ENCODE data around the gene LY6G6D.

The LY6G6D gene

GRCh38 chr6:31715022-31715958 lies at the start of gene LY6G6D:
Gene LY6G6D (plus strand): TSS chr6:31715348. CDS start chr6:31715356, 8 bp downstream.
- H3K4me3 Mint-ChIP-seq, result no peak within 1 kb of the TSS
- no peak for ATAC-seq (ENCODE audit: low read depth)
- H3K27me3 Mint-ChIP-seq, result no peaks in the 10 kb centered on the region
- H3K9me3 Mint-ChIP-seq, result no peaks in the 10 kb centered on the region
- H3K4me1 Mint-ChIP-seq, result peaks cover 12% of the 10 kb centered on the region
- H3K27ac Mint-ChIP-seq, result no peak within 1 kb of the TSS
- no peaks in the 10 kb centered on the region for H3K36me3 Mint-ChIP-seq
- no peak for DNase-seq (ENCODE audit: low spot score in 2 of 2)

DNA sequence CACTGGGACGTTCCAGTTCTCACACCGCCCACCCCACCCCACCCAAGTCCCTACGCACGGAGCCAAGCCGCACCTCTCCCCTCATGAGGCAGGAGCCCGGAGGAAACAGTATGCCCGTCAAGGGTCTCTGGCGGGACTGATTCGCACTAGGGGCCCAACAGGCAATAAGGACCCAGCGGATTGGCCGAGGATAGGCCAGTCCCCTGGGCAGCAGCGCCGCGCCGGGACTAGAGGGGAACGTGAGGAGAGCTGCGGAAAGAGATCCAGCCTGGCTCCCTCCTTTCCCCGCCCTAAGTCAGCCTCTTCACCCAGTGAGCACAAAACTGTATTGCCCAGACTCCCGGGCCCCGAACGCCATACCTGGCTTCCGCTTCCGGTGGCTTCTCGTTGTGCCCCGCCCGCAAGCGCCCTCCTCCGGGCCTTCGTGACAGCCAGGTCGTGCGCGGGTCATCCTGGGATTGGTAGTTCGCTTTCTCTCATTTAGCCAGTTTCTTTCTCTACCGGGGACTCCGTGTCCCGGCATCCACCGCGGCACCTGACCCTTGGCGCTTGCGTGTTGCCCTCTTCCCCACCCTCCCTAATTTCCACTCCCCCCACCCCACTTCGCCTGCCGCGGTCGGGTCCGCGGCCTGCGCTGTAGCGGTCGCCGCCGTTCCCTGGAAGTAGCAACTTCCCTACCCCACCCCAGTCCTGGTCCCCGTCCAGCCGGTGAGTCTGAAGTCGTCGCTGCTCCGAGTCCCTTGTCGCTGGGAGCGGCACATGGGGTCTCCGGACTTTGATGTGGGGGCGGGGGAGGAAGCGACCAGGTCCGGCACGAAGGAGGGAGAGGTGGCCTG lies 49.4 kb upstream of the LY6G6D start, which contains the start of gene CSNK2B:
Gene CSNK2B (plus strand): TSS at position 580 of the 836 bp plus-strand sequence. CDS start 752 bp downstream, outside the sequence.
- Mint-ChIP-seq H3K27me3 (no peaks in the 10 kb centered on the region), H3K27ac (peak within 1 kb of the TSS; percentile 97), H3K4me3 (peak within 1 kb of the TSS; percentile 95), H3K4me1 (peaks cover 43% of the 10 kb centered on the region), H3K9me3 (no peaks in the 10 kb centered on the region), H3K36me3 (peaks cover 21% of the 10 kb centered on the region)
- ATAC-seq (ENCODE audit: low read depth) (peak; percentile 83), DNase-seq (ENCODE audit: low spot score in 2 of 2) (peak; percentile 89 to 94)

- peak overlapping the region; percentile 97 for H3K27ac Mint-ChIP-seq
Observed at GRCh38 chr6:31666337-31666965, 48.7 kb upstream of the LY6G6D start.

GRCh38 chr6:31669676-31670075 lies 45.5 kb upstream of the LY6G6D start, which contains the start of gene LY6G5B:
Gene LY6G5B (plus strand): TSS chr6:31669976. CDS start chr6:31670951, 975 bp downstream.
- Mint-ChIP-seq H3K4me1 (peaks cover 18% of the 10 kb centered on the region), H3K27ac (no peak within 1 kb of the TSS), H3K9me3 (no peaks in the 10 kb centered on the region), H3K27me3 (no peaks in the 10 kb centered on the region), H3K36me3 (peaks cover 25% of the 10 kb centered on the region), H3K4me3 (no peak within 1 kb of the TSS)
- DNase-seq (ENCODE audit: low spot score in 2 of 2), result no peak
- ATAC-seq (ENCODE audit: low read depth), result no peak

More at GRCh38 chr6:31666337-31666965, 48.7 kb upstream of the LY6G6D start:
- Mint-ChIP-seq H3K9me3 (no peaks in the 10 kb centered on the region), H3K27me3 (no peaks in the 10 kb centered on the region), H3K4me1 (peaks cover 37% of the 10 kb centered on the region), H3K36me3 (peaks cover 24% of the 10 kb centered on the region), H3K4me3 (peak overlapping the region; percentile 95)
- ATAC-seq (ENCODE audit: low read depth) (no peak), DNase-seq (ENCODE audit: low spot score in 2 of 2) (no peak)

GRCh38 chr6:31676322-31676903 lies 38.7 kb upstream of the LY6G6D start:
- DNase-seq (ENCODE audit: low spot score in 2 of 2), result no peak
- peak; percentile 63 for ATAC-seq (ENCODE audit: low read depth)
- H3K4me3 Mint-ChIP-seq, result no peak overlapping the region
- no peaks in the 10 kb centered on the region for H3K9me3 Mint-ChIP-seq
- peaks cover 11% of the 10 kb centered on the region for H3K36me3 Mint-ChIP-seq
- no peaks in the 10 kb centered on the region for H3K27me3 Mint-ChIP-seq
- peak overlapping the region; percentile 7 for H3K27ac Mint-ChIP-seq
- H3K4me1 Mint-ChIP-seq, result peaks cover 33% of the 10 kb centered on the region

GRCh38 chr6:31676904-31677303 lies 38.2 kb upstream of the LY6G6D start:
- Mint-ChIP-seq H3K27me3 (no peaks in the 10 kb centered on the region), H3K36me3 (peaks cover 11% of the 10 kb centered on the region), H3K4me1 (peaks cover 36% of the 10 kb centered on the region), H3K27ac (no peak overlapping the region), H3K4me3 (no peak overlapping the region), H3K9me3 (no peaks in the 10 kb centered on the region)
- DNase-seq (ENCODE audit: low spot score in 2 of 2), result no peak
- no peak for ATAC-seq (ENCODE audit: low read depth)

GRCh38 chr6:31677955-31678354 lies 37.2 kb upstream of the LY6G6D start:
- H3K27ac Mint-ChIP-seq, result no peak overlapping the region
- ATAC-seq (ENCODE audit: low read depth), result no peak

DNA sequence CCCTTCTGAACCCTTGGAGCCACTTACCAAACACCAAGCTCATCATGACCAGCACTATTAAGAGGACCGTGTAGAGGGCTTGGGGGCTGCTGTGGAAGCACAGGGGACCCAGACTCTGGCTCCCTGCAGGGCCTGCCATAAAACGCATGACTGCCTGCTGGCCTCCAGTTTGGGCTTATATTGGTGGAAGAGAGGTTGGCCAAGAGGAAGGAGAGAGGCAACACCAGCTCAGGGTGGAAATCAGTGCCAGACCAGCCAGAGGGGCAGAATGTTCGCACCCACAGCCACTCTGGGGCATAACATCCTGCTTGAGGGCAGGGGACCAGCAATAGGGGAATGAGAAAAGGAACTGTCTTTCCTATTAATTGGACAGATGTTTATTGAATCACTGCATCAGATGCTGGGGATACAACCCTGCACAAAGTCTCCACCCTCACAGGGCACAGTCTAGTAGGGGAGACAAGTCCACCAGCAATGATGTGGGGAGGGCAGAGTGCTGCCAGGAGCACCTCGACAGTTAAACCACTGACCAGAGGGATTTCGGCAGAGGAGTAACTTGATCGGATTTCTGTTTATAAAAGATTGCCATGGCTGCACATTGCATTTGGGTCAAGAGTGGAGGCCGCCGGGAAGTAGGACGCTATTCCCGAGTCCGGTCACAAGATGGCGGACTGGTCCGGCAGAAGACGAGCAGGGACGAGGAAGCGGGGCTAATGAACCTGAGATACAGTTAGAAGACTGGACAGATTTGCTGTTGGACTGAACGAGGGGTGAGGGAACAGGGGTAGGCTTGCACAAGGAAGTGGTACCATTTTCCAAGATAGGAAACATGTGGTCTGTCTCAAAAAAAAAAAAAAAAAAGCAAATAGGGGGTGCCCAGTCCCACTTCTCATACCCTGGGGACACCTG lies 34.7 kb upstream of the LY6G6D start, which contains the start of gene LY6G5C:
Gene LY6G5C (minus strand): TSS at position 842 of the 909 bp plus-strand sequence. CDS start 694 bp downstream, at position 148.
- H3K4me1 Mint-ChIP-seq, result peaks cover 34% of the 10 kb centered on the region
- DNase-seq (ENCODE audit: low spot score in 2 of 2), result peak; percentile 51 to 58
- no peaks in the 10 kb centered on the region for H3K27me3 Mint-ChIP-seq
- H3K36me3 Mint-ChIP-seq, result no peaks in the 10 kb centered on the region
- no peaks in the 10 kb centered on the region for H3K9me3 Mint-ChIP-seq
- peak; percentile 71 for ATAC-seq (ENCODE audit: low read depth)
- peak within 1 kb of the TSS; percentile 85 for H3K4me3 Mint-ChIP-seq
- peak within 1 kb of the TSS; percentile 73 for H3K27ac Mint-ChIP-seq

More at GRCh38 chr6:31677955-31678354, 37.2 kb upstream of the LY6G6D start:
- no peaks in the 10 kb centered on the region for H3K27me3 Mint-ChIP-seq
- DNase-seq (ENCODE audit: low spot score in 2 of 2), result no peak
- no peak overlapping the region for H3K4me3 Mint-ChIP-seq
- no peaks in the 10 kb centered on the region for H3K9me3 Mint-ChIP-seq
- H3K36me3 Mint-ChIP-seq, result peaks cover 4% of the 10 kb centered on the region
- peaks cover 36% of the 10 kb centered on the region for H3K4me1 Mint-ChIP-seq

- peak overlapping the region; percentile 73 for H3K27ac Mint-ChIP-seq
Observed at GRCh38 chr6:31681135-31681671, 33.9 kb upstream of the LY6G6D start.

GRCh38 chr6:31683591-31683990 lies 31.6 kb upstream of the LY6G6D start:
- H3K27me3 Mint-ChIP-seq, result no peaks in the 10 kb centered on the region
- no peak overlapping the region for H3K4me3 Mint-ChIP-seq
- DNase-seq (ENCODE audit: low spot score in 2 of 2) (no peak), ATAC-seq (ENCODE audit: low read depth) (no peak)
- no peak overlapping the region for H3K27ac Mint-ChIP-seq
- H3K36me3 Mint-ChIP-seq, result peaks cover 13% of the 10 kb centered on the region
- no peaks in the 10 kb centered on the region for H3K9me3 Mint-ChIP-seq
- peaks cover 15% of the 10 kb centered on the region for H3K4me1 Mint-ChIP-seq

More at GRCh38 chr6:31681135-31681671, 33.9 kb upstream of the LY6G6D start:
- H3K4me1 Mint-ChIP-seq, result peaks cover 33% of the 10 kb centered on the region
- H3K27me3 Mint-ChIP-seq, result no peaks in the 10 kb centered on the region
- peak; percentile 62 for ATAC-seq (ENCODE audit: low read depth)
- H3K4me3 Mint-ChIP-seq, result peak overlapping the region; percentile 85
- peaks cover 2% of the 10 kb centered on the region for H3K36me3 Mint-ChIP-seq
- peak in 1 of 2 donors; percentile 32 for DNase-seq (ENCODE audit: low spot score in 2 of 2)
- H3K9me3 Mint-ChIP-seq, result no peaks in the 10 kb centered on the region

DNA sequence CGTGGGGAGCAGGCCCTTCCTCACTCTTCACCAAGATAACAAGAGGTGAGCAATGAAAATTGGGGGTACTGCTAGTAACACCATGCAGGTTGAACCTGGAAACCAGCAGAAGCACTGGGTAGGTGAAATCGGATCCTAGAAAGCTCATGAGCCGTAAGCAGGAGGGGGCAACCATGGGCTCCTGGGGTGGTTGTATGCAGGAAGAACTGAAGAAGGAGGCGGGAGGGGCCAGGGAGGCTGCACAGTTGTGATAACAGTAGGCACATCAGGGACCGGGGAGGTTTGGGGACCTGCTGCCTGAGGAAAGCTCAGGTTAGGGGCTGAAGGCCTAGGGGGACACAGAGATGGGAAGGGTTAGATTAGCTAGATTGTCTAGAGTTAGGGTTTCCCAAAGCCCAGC lies 28.7 kb upstream of the LY6G6D start:
- H3K27me3 Mint-ChIP-seq, result no peaks in the 10 kb centered on the region
- no peak overlapping the region for H3K27ac Mint-ChIP-seq
- no peak for DNase-seq (ENCODE audit: low spot score in 2 of 2)
- no peaks in the 10 kb centered on the region for H3K9me3 Mint-ChIP-seq
- no peak overlapping the region for H3K4me3 Mint-ChIP-seq
- H3K36me3 Mint-ChIP-seq, result peaks cover 16% of the 10 kb centered on the region
- H3K4me1 Mint-ChIP-seq, result peaks cover 25% of the 10 kb centered on the region
- no peak for ATAC-seq (ENCODE audit: low read depth)

DNA sequence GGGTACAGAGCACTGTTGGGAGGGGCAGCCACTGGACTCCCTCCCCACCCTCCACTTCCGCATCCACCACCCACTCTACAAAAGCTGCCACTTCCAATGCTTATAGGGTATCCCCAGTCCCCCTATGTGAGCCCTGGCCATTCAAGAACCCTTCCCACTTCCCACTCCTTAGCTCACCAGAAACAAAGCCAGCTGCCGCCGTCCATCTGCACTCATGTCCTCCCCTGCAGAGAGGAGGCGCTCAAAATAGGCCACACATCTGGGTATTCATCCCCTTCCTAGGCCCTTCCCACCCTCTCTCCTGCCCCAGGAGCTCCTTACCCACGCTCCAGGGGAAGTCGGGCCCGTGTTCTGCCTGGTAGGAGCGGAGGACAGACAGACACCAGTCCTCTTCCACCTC lies 27.8 kb upstream of the LY6G6D start:
- Mint-ChIP-seq H3K4me1 (peaks cover 23% of the 10 kb centered on the region), H3K27ac (no peak overlapping the region), H3K9me3 (no peaks in the 10 kb centered on the region), H3K4me3 (no peak overlapping the region), H3K27me3 (no peaks in the 10 kb centered on the region), H3K36me3 (peaks cover 17% of the 10 kb centered on the region)
- DNase-seq (ENCODE audit: low spot score in 2 of 2), result no peak
- ATAC-seq (ENCODE audit: low read depth), result no peak

All from memory B cell (primary cell).